ENCODE measurements around the gene DEFB124. TPM values are rescaled to one million over a fixed set of nuclear protein-coding genes. Genes with fewer than 3 reads are reported as not detected.

DEFB124 gene
- total RNA-seq, 1 experiment from 2014 or later: not detected

- CTCF ChIA-PET: no interaction called here
- Mint-ChIP-seq H3K27me3 (ENCODE audit: low read depth) (peaks cover 16% of the 10 kb centered on the region), H3K4me1 (no peaks in the 10 kb centered on the region), H3K9me3 (peaks cover 87% of the 10 kb centered on the region), H3K4me3 (no peak overlapping the region), H3K36me3 (peaks cover 61% of the 10 kb centered on the region), H3K27ac (no peak overlapping the region)
- ATAC-seq (no peak), DNase-seq (ENCODE audit: low spot score) (no peak)
- TF ChIP-seq ARID4B (CRISPR knock-in tag; IDR thresholded peaks at IDR 0.05; ENCODE audit: borderline replicate concordance) (no peak), MAX (CRISPR knock-in tag; IDR thresholded peaks at IDR 0.05) (no peak), ATF1 (CRISPR knock-in tag; IDR thresholded peaks at IDR 0.05) (no peak), ZSCAN18 (CRISPR knock-in tag; IDR thresholded peaks at IDR 0.05) (no peak), TEAD1 (CRISPR knock-in tag; IDR thresholded peaks at IDR 0.05) (no peak), ZNF281 (CRISPR knock-in tag; IDR thresholded peaks at IDR 0.05) (no peak), ZBTB21 (CRISPR knock-in tag; IDR thresholded peaks at IDR 0.05; ENCODE audit: borderline replicate concordance) (no peak), FOXP4 (CRISPR knock-in tag; IDR thresholded peaks at IDR 0.05) (no peak)
- POLR2A ChIA-PET: no interaction called here
Observed at GRCh38 chr20:31415653-31416052, 59.3 kb downstream of the DEFB124 start.

Other genes with a start within 250 kb of the DEFB124 start
- gene DEFB115, start 217.5 kb downstream of the DEFB124 start, total RNA-seq (2021): not detected in 3 replicates
- gene DEFB116, start 166.5 kb downstream of the DEFB124 start, total RNA-seq (2021): not detected in 3 replicates
- gene DEFB118, start 106.5 kb downstream of the DEFB124 start, total RNA-seq (2021): not detected in 3 replicates
- not detected in 3 replicates for gene DEFB119, start 84.5 kb downstream of the DEFB124 start, total RNA-seq (2021)
- not detected in 3 replicates for gene DEFB121, start 68.9 kb downstream of the DEFB124 start, total RNA-seq (2021)
- gene DEFB123, start 34.5 kb downstream of the DEFB124 start, total RNA-seq (2021): not detected in 3 replicates
- not detected in 3 replicates for gene REM1, start 161 bp upstream of the DEFB124 start, total RNA-seq (2021)
- gene HM13, start 39.3 kb upstream of the DEFB124 start, total RNA-seq (2021): 93.3 to 103 TPM (median 101 TPM) in 3 replicates
- gene ID1, start 130.2 kb upstream of the DEFB124 start, total RNA-seq (2021): 88.8 to 158 TPM (median 149 TPM) in 3 replicates
- gene COX4I2, start 162.8 kb upstream of the DEFB124 start, total RNA-seq (2021): 0.44 TPM in 1 of 3 replicates, not detected in the others
- 52.9 to 62.0 TPM (median 53.9 TPM) in 3 replicates for gene BCL2L1, start 247.7 kb upstream of the DEFB124 start, total RNA-seq (2021)

Data from WTC11 (cell line).